Upper lobe of left lung (tissue), 6 donors: ENCODE measurements around the gene DPH3. TPM values are rescaled to one million over a fixed set of nuclear protein-coding genes. Genes with fewer than 3 reads are reported as not detected.

Experiments
- ATAC-seq, 2 donors: fragments of 200-7000 bp; cut with Tn5 transposase; one replicate each; pipeline ENCODE4 v1.9.1; 2022; ENCODE audit warnings: mild to moderate bottlenecking in 2 of 2, moderate library complexity in 2 of 2; ENCODE audit not compliant: low FRiP score in 2 of 2
- DNase-seq, 2 donors: peaks; one replicate each; pipeline ENCODE4 v3.0.0-alpha.2; 2019 to 2020
- H3K27ac ChIP-seq, 4 donors: fragments of 200-600 bp; sonication (generic); one replicate each; pipeline ENCODE4 v1.5.1; 2016 to 2019
- H3K27me3 ChIP-seq, 4 donors: fragments of 200-600 bp; sonication (generic); one replicate each; pipeline ENCODE4 v1.5.1; 2017 to 2019
- H3K36me3 ChIP-seq, 4 donors: fragments of 200-600 bp; sonication (generic); one replicate each; pipeline ENCODE4 v1.5.1; 2016 to 2019
- H3K4me1 ChIP-seq, 4 donors: fragments of 200-600 bp; sonication (generic); one replicate each; pipeline ENCODE4 v1.5.1; 2018 to 2019
- H3K4me3 ChIP-seq, 4 donors: fragments of 200-600 bp; sonication (generic); one replicate each; pipeline ENCODE4 v1.5.1; 2017 to 2019; ENCODE audit warnings: mild to moderate bottlenecking in 2 of 4, moderate library complexity in 1 of 4
- H3K9me3 ChIP-seq, 4 donors: fragments of 200-600 bp; sonication (generic); one replicate each; pipeline ENCODE4 v1.5.1; 2018 to 2019
- CTCF ChIP-seq, 6 experiments: fragments of 450-650 bp in 4 of 6; fragments of 200-600 bp in 2 of 6; sonication (generic) in 2 of 6; IDR thresholded peaks; one replicate each; pipeline ENCODE4 v1.5.1; 2016 to 2019; ENCODE audit warnings: antibody characterized with exemption in 6 of 6
- EP300 ChIP-seq, 4 donors: sonication (generic); formaldehyde crosslinking; IDR thresholded peaks; one replicate each; pipeline ENCODE4 v1.5.1; 2017; ENCODE audit warnings: antibody characterized with exemption in 4 of 4, control low read depth in 2 of 4
- POLR2A ChIP-seq, 4 donors: fragments of 450-650 bp; IDR thresholded peaks; one replicate each; pipeline ENCODE4 v1.5.1; 2016 to 2017; ENCODE audit warnings: antibody characterized with exemption in 4 of 4, mild to moderate bottlenecking in 2 of 4
- POLR2AphosphoS5 ChIP-seq, 2 donors: sonication (generic); formaldehyde crosslinking; IDR thresholded peaks; one replicate each; pipeline ENCODE4 v1.5.1; 2017; ENCODE audit warnings: antibody characterized with exemption in 2 of 2
- WGBS, 2 donors: methylation state at CpG; one replicate each; pipeline ENCODE4 v1.1.5; 2017 to 2018; 5-methylcytosine and 5-hydroxymethylcytosine counted together
- total RNA-seq, 6 donors: library from RNA; depleted of rRNA in 4 of 6; stranded (reverse); fragments of >200 nt in 4 of 6; gene quantifications; one replicate each; pipeline versions ENCODE4 v1.1.0 to v1.2.1, GENCODE V29; 2016 to 2021
- donor health status: DM: no; HTN: no; CAD: no; lungs with moderate emphysema.
- donor health status: DM: no; HTN: yes; CAD: no; lungs with severe emphysema.

Gene DPH3
- total RNA-seq, 6 donors from 2014 or later, result 7.3 to 33.1 (median 21.3) TPM

- WGBS, 2 donors, result 73 to 78% methylated on average over 5 of the region's 5 CpGs
- no peak overlapping the region for H3K27ac ChIP-seq
- ATAC-seq (no peak), DNase-seq (no peak)
- H3K4me3 ChIP-seq, result no peak overlapping the region
- H3K27me3 ChIP-seq, result no peaks in the 10 kb centered on the region
- H3K4me1 ChIP-seq, result peaks cover 0 to 11% (median 7%) of the 10 kb centered on the region in 4 donors
- TF ChIP-seq POLR2AphosphoS5 (IDR thresholded peaks at IDR 0.05), result no peak
- no peak for TF ChIP-seq CTCF (IDR thresholded peaks at IDR 0.05)
- TF ChIP-seq POLR2A (IDR thresholded peaks at IDR 0.05), result no peak
- no peak for TF ChIP-seq EP300 (IDR thresholded peaks at IDR 0.05)
- no peaks in the 10 kb centered on the region for H3K9me3 ChIP-seq
- H3K36me3 ChIP-seq, result peaks cover 0 to 20% (median 12%) of the 10 kb centered on the region in 4 donors
Measured at GRCh38 chr3:16254916-16255315, 9.8 kb downstream of the DPH3 start.

- Histone ChIP-seq H3K36me3 (peaks cover 0 to 6% (median 3%) of the 10 kb centered on the region in 4 donors), H3K4me3 (no peak overlapping the region), H3K27ac (peak overlapping the region in 2 of 4 donors; percentile 27 to 52), H3K9me3 (no peaks in the 10 kb centered on the region), H3K27me3 (no peaks in the 10 kb centered on the region), H3K4me1 (peaks cover 0 to 11% (median 7%) of the 10 kb centered on the region in 4 donors)
- peak in 1 of 2 donors; percentile 86 for DNase-seq
- ATAC-seq, result peak; percentile 72 to 84
- no peak for TF ChIP-seq POLR2A (IDR thresholded peaks at IDR 0.05)
- TF ChIP-seq CTCF (IDR thresholded peaks at IDR 0.05), result no peak
- peak; percentile 44 to 61 for TF ChIP-seq POLR2AphosphoS5 (IDR thresholded peaks at IDR 0.05)
- peak in 1 of 4 donors; percentile 27 for TF ChIP-seq EP300 (IDR thresholded peaks at IDR 0.05)
- 70 to 72% methylated on average over 7 of the region's 7 CpGs for WGBS, 2 donors
Measured at GRCh38 chr3:16253601-16254000, 11.1 kb downstream of the DPH3 start.

- H3K27me3 ChIP-seq, result no peaks in the 10 kb centered on the region
- TF ChIP-seq EP300 (IDR thresholded peaks at IDR 0.05) (no peak), CTCF (IDR thresholded peaks at IDR 0.05) (no peak), POLR2A (IDR thresholded peaks at IDR 0.05) (no peak), POLR2AphosphoS5 (IDR thresholded peaks at IDR 0.05) (no peak)
- WGBS, 2 donors, result 71 to 72% methylated on average over 2 of the region's 2 CpGs
- no peak overlapping the region for H3K4me3 ChIP-seq
- H3K27ac ChIP-seq, result peak overlapping the region in 2 of 4 donors; percentile 27 to 52
- DNase-seq, result no peak
- ATAC-seq, result no peak
- peaks cover 0 to 11% (median 7%) of the 10 kb centered on the region in 4 donors for H3K4me1 ChIP-seq
- no peaks in the 10 kb centered on the region for H3K9me3 ChIP-seq
- H3K36me3 ChIP-seq, result peaks cover 0 to 3% (median 0%) of the 10 kb centered on the region in 4 donors
Measured at GRCh38 chr3:16252988-16253387, 11.8 kb downstream of the DPH3 start.

- DNase-seq, result no peak
- Histone ChIP-seq H3K4me1 (peaks cover 0 to 11% (median 8%) of the 10 kb centered on the region in 4 donors), H3K27me3 (no peaks in the 10 kb centered on the region), H3K4me3 (no peak overlapping the region), H3K27ac (no peak overlapping the region), H3K36me3 (peaks cover 0 to 3% (median 0%) of the 10 kb centered on the region in 4 donors), H3K9me3 (no peaks in the 10 kb centered on the region)
- TF ChIP-seq POLR2A (IDR thresholded peaks at IDR 0.05), result no peak
- 66 to 72% methylated on average over 7 of the region's 7 CpGs for WGBS, 2 donors
- no peak for ATAC-seq
Measured at GRCh38 chr3:16252243-16252978, 12.3 kb downstream of the DPH3 start.

- peak in 1 of 2 donors; percentile 25 for DNase-seq
- TF ChIP-seq POLR2AphosphoS5 (IDR thresholded peaks at IDR 0.05) (no peak), EP300 (IDR thresholded peaks at IDR 0.05) (no peak), POLR2A (IDR thresholded peaks at IDR 0.05) (no peak), CTCF (IDR thresholded peaks at IDR 0.05) (no peak)
- no peak overlapping the region for H3K4me3 ChIP-seq
- no peaks in the 10 kb centered on the region for H3K27me3 ChIP-seq
- peaks cover 0 to 14% (median 8%) of the 10 kb centered on the region in 4 donors for H3K4me1 ChIP-seq
- no peak overlapping the region for H3K27ac ChIP-seq
- no peak for ATAC-seq
- WGBS, 2 donors, result 65 to 72% methylated on average over 7 to 9 of the region's 9 CpGs
- H3K36me3 ChIP-seq, result peaks cover 0 to under 1% (median 0%) of the 10 kb centered on the region in 4 donors
- no peaks in the 10 kb centered on the region for H3K9me3 ChIP-seq
Measured at GRCh38 chr3:16251316-16252085, 13.2 kb downstream of the DPH3 start.
